HepG2 (cell line): ENCODE measurements around the gene EDA2R. TPM values are rescaled to one million over a fixed set of nuclear protein-coding genes. Genes with fewer than 3 reads are reported as not detected.

Source experiments
- ATAC-seq: fragments of 200-7000 bp; cut with Tn5 transposase; 3 replicates; pipeline ENCODE4 v1.9.1; 2020; ENCODE audit warnings: mild to moderate bottlenecking, moderate library complexity
- Bru-seq: library from RNA; stranded (reverse); fragments of 400-500 nt; gene quantifications from one replicate; lab custom pipeline; 2021; lab: Mats Ljungman, UMichigan
- BruChase-seq, 2 experiments: library from RNA; stranded (reverse); fragments of 400-500 nt; gene quantifications; one replicate each; lab custom pipeline; 2021; lab: Mats Ljungman, UMichigan
- BruUV-seq: library from RNA; stranded (reverse); fragments of 400-500 nt; replicated peaks from 2 replicates; lab custom pipeline; 2021; lab: Mats Ljungman, UMichigan
- CTCF ChIA-PET: fragments of 300-600 bp; formaldehyde crosslinking; extraction: SDS; loops from one replicate; lab custom pipeline; 2021; ENCODE audit warnings: low total read pairs, inconsistent platforms, low intra/inter-chr PET ratio; lab: Yijun Ruan, JAX
- POLR2A ChIA-PET: fragments of 350-600 bp; sonication (Branson Sonifier 250); formaldehyde crosslinking; loops from one replicate; lab custom pipeline; 2020; ENCODE audit warnings: antibody characterized with exemption, inconsistent platforms; lab: Yijun Ruan, JAX
- DNase-seq: peaks from one replicate; pipeline ENCODE4 v3.0.0-alpha.2; 2015; ENCODE audit warnings: low spot score
- FAIRE-seq: peaks from 3 replicates; lab custom pipeline; 2011; peaks lifted over from hg19 to GRCh38; lab: Jason Lieb, UNC
- H2AFZ ChIP-seq: one replicate; pipeline ENCODE4 v1.6.1; 2011; ENCODE audit warnings: low read length, inconsistent platforms
- H3K27ac ChIP-seq: fragments of 300-600 bp; 3 replicates; pipeline ENCODE4 v1.8.0; 2011; ENCODE audit warnings: mixed run types, mild to moderate bottlenecking, mixed read lengths, low read length, inconsistent platforms; ENCODE audit not compliant: insufficient read depth; ENCODE audit errors: extremely low read length
- H3K27me3 ChIP-seq, 2 experiments: fragments of 200-600 bp in 1 of 2; 2 replicates in 1 of 2; 3 replicates in 1 of 2; pipeline versions ENCODE4 v1.6.0 to v1.8.0; 2011; ENCODE audit warnings: low read length in 2 of 2, mild to moderate bottlenecking in 2 of 2, moderate library complexity in 2 of 2, inconsistent platforms in 1 of 2; ENCODE audit not compliant: insufficient read depth in 2 of 2, control insufficient read depth in 1 of 2
- H3K36me3 ChIP-seq, 2 experiments: fragments of 200-600 bp in 1 of 2; replicated peaks in 1 of 2; 2 replicates in 1 of 2; 3 replicates in 1 of 2; pipeline versions ENCODE4 v1.5.1 to v1.8.0; 2011; ENCODE audit warnings: low read length in 2 of 2, inconsistent platforms in 1 of 2; ENCODE audit not compliant: insufficient read depth in 2 of 2, control insufficient read depth in 1 of 2
- H3K4me1 ChIP-seq: 2 replicates; pipeline ENCODE4 v1.5.1; 2012; ENCODE audit warnings: low read length, inconsistent platforms; ENCODE audit not compliant: insufficient read depth
- H3K4me2 ChIP-seq: 2 replicates; pipeline ENCODE4 v1.6.0; 2011; ENCODE audit warnings: low read depth, low read length, inconsistent platforms
- H3K4me3 ChIP-seq, 3 experiments: fragments of 200-600 bp in 1 of 3; sonication (generic), shearing (Covaris generic) in 1 of 3; replicated peaks in 1 of 3; 2 replicates each; pipeline ENCODE4 v1.5.1; 2011 to 2016; ENCODE audit warnings: low read length in 3 of 3, inconsistent platforms in 2 of 3, low read depth in 2 of 3, mild to moderate bottlenecking in 2 of 3, control low read depth in 1 of 3, mixed read lengths in 1 of 3; ENCODE audit not compliant: insufficient read depth in 1 of 3
- H3K79me2 ChIP-seq: one replicate; pipeline ENCODE4 v1.6.1; 2011; ENCODE audit warnings: low read length, inconsistent platforms; ENCODE audit not compliant: insufficient read depth
- H3K9ac ChIP-seq: 2 replicates; pipeline ENCODE4 v1.6.0; 2011; ENCODE audit warnings: mild to moderate bottlenecking, low read depth, low read length, inconsistent platforms; ENCODE audit not compliant: insufficient read depth
- H3K9me3 ChIP-seq: 2 replicates; pipeline ENCODE4 v1.5.1; 2012; ENCODE audit warnings: mild to moderate bottlenecking, low read length
- H4K20me1 ChIP-seq: 2 replicates; pipeline ENCODE4 v1.6.0; 2011; ENCODE audit warnings: inconsistent platforms, mild to moderate bottlenecking, low read length, moderate library complexity; ENCODE audit not compliant: insufficient read depth
- CEBPB ChIP-seq: IDR thresholded peaks from 2 replicates; pipeline ENCODE4 v1.6.1; 2011; ENCODE audit warnings: low read depth, low read length, improper control_type of control experiment, borderline replicate concordance
- FOSL2 ChIP-seq: sonication (generic); formaldehyde crosslinking; IDR thresholded peaks from 2 replicates; pipeline ENCODE4 v1.4.0; 2020; ENCODE audit warnings: missing genetic modification reagents
- MAX ChIP-seq: IDR thresholded peaks from 2 replicates; pipeline ENCODE4 v1.6.1; 2012; ENCODE audit warnings: inconsistent platforms
- MNT ChIP-seq: fragments of 450-650 bp; IDR thresholded peaks from 2 replicates; pipeline ENCODE4 v1.6.1; 2016
- MXI1 ChIP-seq: IDR thresholded peaks from 3 replicates; pipeline ENCODE4 v1.6.1; 2012; ENCODE audit warnings: low read depth, low read length, inconsistent platforms, borderline replicate concordance
- NFYC ChIP-seq: IDR thresholded peaks from 2 replicates; pipeline ENCODE4 v1.6.1; 2016; ENCODE audit warnings: missing genetic modification reagents, missing compliant biosample characterization
- TP53 ChIP-seq: sonication (generic); formaldehyde crosslinking; conservative IDR thresholded peaks from 2 replicates; pipeline ENCODE4 v1.4.0; 2020; ENCODE audit warnings: missing genetic modification reagents
- WGBS: methylation state at CpG from one replicate; pipeline ENCODE4 v1.1.6; 2017; ENCODE audit warnings: low lambda C conversion rate; 5-methylcytosine and 5-hydroxymethylcytosine counted together
- in situ Hi-C: cut with HindIII; loops from 2 replicates; pipeline ENCODE4 v1.10.0; 2017; ENCODE audit warnings: low pct_unique_long_range_greater_than_20kb; ENCODE audit not compliant: extremely low pct_ligation_motif_present
- intact Hi-C: fragments of 100-400 bp; cut with micrococcal nuclease; formaldehyde crosslinking; loops from one replicate; pipeline ENCODE4 v1.10.0; 2022; ENCODE audit not compliant: unreplicated experiment
- long read RNA-seq, 2 experiments: library from RNA in 1 of 2; library from polyadenylated mRNA in 1 of 2; stranded (forward) in 1 of 2; unstranded in 1 of 2; transcript quantifications; one replicate each; pipeline ENCODE4 v2.0.0, GENCODE V29; 2019 to 2022
- polyA minus RNA-seq, 3 experiments: library from RNA; depleted of rRNA, polyadenylated mRNA; stranded (reverse); fragments of >200 nt; gene quantifications; 2 replicates each; pipeline ENCODE4 v1.2.3, GENCODE V29; 2011; ENCODE audit warnings: low replicate concordance in 1 of 3
- polyA plus RNA-seq, 8 experiments: library from polyadenylated mRNA; depleted of rRNA in 3 of 8; stranded (reverse) in 7 of 8; unstranded in 1 of 8; fragments of >200 nt; fragmentation: Illumina TruSeq in 4 of 8; extraction: Trizol in 4 of 8; gene quantifications; 2 replicates each; pipeline versions ENCODE4 v1.2.1 to v1.2.3, GENCODE V29; 2011 to 2016; ENCODE audit warnings: low read depth in 4 of 8, missing spikeins in 1 of 8, mixed read lengths in 1 of 8; ENCODE audit not compliant: insufficient read depth in 1 of 8
- total RNA-seq, 5 experiments: library from RNA; depleted of rRNA; stranded (reverse); fragments of >200 nt; fragmentation: Illumina TruSeq; extraction: Trizol; gene quantifications; 2 replicates each; pipeline ENCODE4 v1.2.3, GENCODE V29; 2016; ENCODE audit warnings: low read depth in 1 of 5

The EDA2R gene
- total RNA-seq (2016; rRNA removed; fragmentation: Illumina TruSeq; extraction: Trizol), result 9.3 and 10.0 TPM in 2 replicates
- 0.97 and 1.3 TPM in 2 replicates for total RNA-seq (2016; cell fraction: cytosol; rRNA removed; fragmentation: Illumina TruSeq; extraction: Trizol; ENCODE audit: low read depth)
- total RNA-seq (2016; cell fraction: insoluble cytoplasmic fraction; rRNA removed; fragmentation: Illumina TruSeq; extraction: Trizol), result 9.0 and 9.6 TPM in 2 replicates
- total RNA-seq (2016; cell fraction: membrane; rRNA removed; fragmentation: Illumina TruSeq; extraction: Trizol), result 5.4 and 5.8 TPM in 2 replicates
- total RNA-seq (2016; cell fraction: nucleus; rRNA removed; fragmentation: Illumina TruSeq; extraction: Trizol), result 14.0 and 15.1 TPM in 2 replicates
- polyA plus RNA-seq (2011; rRNA removed), result 10.9 and 12.0 TPM in 2 replicates
- polyA plus RNA-seq (2011; cell fraction: cytosol; rRNA removed), result 5.1 and 6.3 TPM in 2 replicates
- polyA plus RNA-seq (2011; cell fraction: nucleus; rRNA removed), result 17.1 and 18.2 TPM in 2 replicates
- polyA plus RNA-seq (2012), result 5.0 and 7.0 TPM in 2 replicates
- 0.89 and 0.92 TPM in 2 replicates for polyA plus RNA-seq (2016; cell fraction: cytosol; fragmentation: Illumina TruSeq; extraction: Trizol; ENCODE audit: low read depth)
- 10.3 and 10.4 TPM in 2 replicates for polyA plus RNA-seq (2016; cell fraction: insoluble cytoplasmic fraction; fragmentation: Illumina TruSeq; extraction: Trizol; ENCODE audit: low read depth)
- 3.8 and 3.9 TPM in 2 replicates for polyA plus RNA-seq (2016; cell fraction: membrane; fragmentation: Illumina TruSeq; extraction: Trizol; ENCODE audit: low read depth)
- polyA plus RNA-seq (2016; cell fraction: nucleus; fragmentation: Illumina TruSeq; extraction: Trizol; ENCODE audit: insufficient read depth, low read depth), result 20.2 and 21.1 TPM in 2 replicates
- polyA minus RNA-seq (2011; rRNA and poly(A)+ RNA removed; ENCODE audit: low replicate concordance), result 0.21 and 19.8 TPM in 2 replicates
- polyA minus RNA-seq (2011; cell fraction: cytosol; rRNA and poly(A)+ RNA removed), result 3.6 and 4.0 TPM in 2 replicates
- polyA minus RNA-seq (2011; cell fraction: nucleus; rRNA and poly(A)+ RNA removed), result 16.2 and 16.4 TPM in 2 replicates
- Bru-seq, nascent RNA, result percentile 77 among the genes with signal in this experiment
- BruChase-seq, experiment 1, labeled RNA remaining after a 6-hour chase, result percentile 66 among the genes with signal in this experiment
- BruChase-seq, experiment 2, labeled RNA remaining after a 2-hour chase, result percentile 67 among the genes with signal in this experiment
- long read RNA-seq, experiment 1, partial matches to known transcripts, result 1 of 8 reads
- long read RNA-seq, experiment 1, other reads (novel, unspliced or antisense), result 7 of 8 reads
- long read RNA-seq, experiment 2, partial matches to known transcripts, result 1 of 17 reads
- long read RNA-seq, experiment 2, other reads (novel, unspliced or antisense), result 15 of 17 reads

GRCh38 chrX:66638591-66639500 lies at the start of gene EDA2R:
Gene EDA2R, minus strand, starts transcription at chrX:66639078. Its CDS starts 23,058 bp downstream, at chrX:66616020.
- WGBS, result 0% methylated on average over 9 of the region's 32 CpGs
- CTCF ChIA-PET, result no interaction called here
- peak within 1 kb of the TSS; percentile 65 for H3K27ac ChIP-seq
- H3K9me3 ChIP-seq, result no peaks in the 10 kb centered on the region
- H3K79me2 ChIP-seq, result peaks cover 29% of the 10 kb centered on the region
- POLR2A ChIA-PET, result no interaction called here
- H4K20me1 ChIP-seq, result no peaks in the 10 kb centered on the region
- FAIRE-seq (peak; percentile 86), ATAC-seq (peak; percentile 95), DNase-seq (peak; percentile 85)
- H3K27me3 ChIP-seq, result no peaks in the 10 kb centered on the region; a peak in 1 of 5 replicates
- in situ Hi-C loops (no loop called here), intact Hi-C loops (no loop called here)
- H3K4me3 ChIP-seq, result peak within 1 kb of the TSS; percentile 57 to 77 (median 74)
- peak within 1 kb of the TSS; percentile 68 for H3K9ac ChIP-seq
- H3K4me1 ChIP-seq, result peaks cover 38% of the 10 kb centered on the region
- H3K36me3 ChIP-seq, result no peaks in the 10 kb centered on the region
- H2AFZ ChIP-seq, result no peak within 1 kb of the TSS
- peak within 1 kb of the TSS; percentile 75 for H3K4me2 ChIP-seq
- BruUV-seq, result no TSS peak
- TF ChIP-seq MNT, result peak; percentile 71
- peak; percentile 98 for TF ChIP-seq TP53
- TF ChIP-seq CEBPB, result 0 out of 2 replicates have a peak, but pooled peaks have one; percentile 18
- peak; percentile 49; the same call in 1 of the 3 replicates for TF ChIP-seq MXI1
- peak; percentile 53; the same call in 1 of the 2 replicates for TF ChIP-seq MAX
- TF ChIP-seq NFYC (CRISPR knock-in tag), result peak; percentile 55
- TF ChIP-seq FOSL2, result peak; percentile 57
